Esophagus muscularis mucosa (tissue), 4 donors: ENCODE results near the gene VWA5B1. TPM values are rescaled to one million over a fixed set of nuclear protein-coding genes. Genes with fewer than 3 reads are reported as not detected.
A peak's percentile ranks its signal among the peaks of the same experiment; 100 is the strongest.

Source experiments
- DNase-seq: peaks from one replicate; pipeline ENCODE4 v3.0.0-alpha.2; 2017; ENCODE audit errors: extremely low spot score
- H3K27ac ChIP-seq, 4 donors: fragments of 200-600 bp; sonication (generic); replicated peaks in 1 of 4; 1 replicate in 3 of 4; 2 replicates in 1 of 4; pipeline ENCODE4 v1.5.1; 2016 to 2019; ENCODE audit warnings: mild to moderate bottlenecking in 1 of 4
- H3K27me3 ChIP-seq, 4 donors: fragments of 200-600 bp; sonication (generic); one replicate each; pipeline versions ENCODE4 v1.5.1 to v1.6.0; 2016 to 2019
- H3K36me3 ChIP-seq, 4 donors: fragments of 200-600 bp; sonication (generic); one replicate each; pipeline ENCODE4 v1.5.1; 2016 to 2019
- H3K4me1 ChIP-seq, 4 donors: fragments of 200-600 bp; sonication (generic); one replicate each; pipeline ENCODE4 v1.5.1; 2016 to 2019
- H3K4me3 ChIP-seq, 4 donors: fragments of 200-600 bp; sonication (generic); 1 replicate in 2 of 4; 2 replicates in 2 of 4; pipeline ENCODE4 v1.5.1; 2016 to 2019; ENCODE audit warnings: mild to moderate bottlenecking in 4 of 4, moderate library complexity in 1 of 4
- H3K9me3 ChIP-seq, 4 donors: fragments of 200-600 bp; sonication (generic); 1 replicate in 3 of 4; 2 replicates in 1 of 4; pipeline ENCODE4 v1.5.1; 2016 to 2019
- EP300 ChIP-seq: sonication (generic); formaldehyde crosslinking; IDR thresholded peaks from one replicate; pipeline ENCODE4 v1.6.1; 2017; ENCODE audit warnings: antibody characterized with exemption
- POLR2A ChIP-seq: fragments of 450-650 bp; IDR thresholded peaks from one replicate; pipeline ENCODE4 v1.6.1; 2017; ENCODE audit warnings: antibody characterized with exemption, moderate library complexity, mild to moderate bottlenecking, low read depth
- POLR2AphosphoS5 ChIP-seq, 2 donors: sonication (generic); formaldehyde crosslinking; IDR thresholded peaks; one replicate each; pipeline ENCODE4 v1.6.1; 2017; ENCODE audit warnings: antibody characterized with exemption in 2 of 2
- WGBS: methylation state at CpG from one replicate; pipeline ENCODE4 v1.1.5; 2018; 5-methylcytosine and 5-hydroxymethylcytosine counted together
- intact Hi-C: fragments of 100-400 bp; cut with DNase I; formaldehyde crosslinking; loops from one replicate; pipeline ENCODE4 v1.15.1; 2023
- total RNA-seq, 4 donors: library from RNA; depleted of rRNA; stranded (reverse); fragments of >200 nt; gene quantifications; one replicate each; pipeline versions ENCODE4 v1.1.0 to v1.2.1, GENCODE V29; 2016
- TF ChIP-seq, protein P1 (sequence below), 3 experiments: fragments of 200-600 bp in 2 of 3; fragments of 450-650 bp in 1 of 3; sonication (generic) in 2 of 3; IDR thresholded peaks; one replicate each; pipeline ENCODE4 v1.5.1; 2017 to 2019; ENCODE audit warnings: antibody characterized with exemption in 3 of 3, mild to moderate bottlenecking in 2 of 3, moderate library complexity in 1 of 3

The VWA5B1 gene
- total RNA-seq, 4 donors from 2014 or later, result under 0.01 TPM; not detected in 3

DNA sequence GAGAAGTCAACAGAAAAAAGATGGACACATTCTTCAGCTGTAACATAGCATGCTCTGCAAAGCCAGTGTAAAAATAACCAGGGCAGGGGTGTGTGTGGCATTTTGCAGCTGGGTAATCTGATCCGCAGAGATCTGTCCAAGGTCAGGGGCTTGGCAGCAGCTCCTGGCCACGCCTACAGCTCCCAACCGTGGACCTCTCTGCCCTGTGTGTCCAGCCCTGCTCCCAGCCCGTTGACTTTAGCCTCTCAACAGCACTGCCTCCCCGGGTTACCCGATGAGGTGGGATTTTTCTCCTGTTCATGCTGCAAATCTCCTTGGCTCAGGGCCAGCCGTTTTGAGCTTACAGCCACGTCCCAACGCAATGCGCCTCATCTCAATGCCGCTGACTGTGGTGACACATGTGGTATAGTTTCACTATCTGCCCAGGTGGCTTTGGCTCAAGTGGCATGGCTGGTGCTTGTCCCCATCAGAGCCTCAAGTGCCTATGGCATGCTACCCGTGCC lies 68.1 kb downstream of the VWA5B1 start:
- H3K4me3 ChIP-seq, result no peak overlapping the region
- no peak overlapping the region for H3K27ac ChIP-seq
- peaks cover 0 to 4% (median 0%) of the 10 kb centered on the region in 4 donors for H3K9me3 ChIP-seq
- no peak for DNase-seq
- peaks cover 0 to 55% (median 2%) of the 10 kb centered on the region in 4 donors for H3K27me3 ChIP-seq
- H3K4me1 ChIP-seq, result peaks cover 15 to 21% (median 18%) of the 10 kb centered on the region in 4 donors
- 20% methylated on average over 12 of the region's 12 CpGs for WGBS
- intact Hi-C loops, result no loop called here
- H3K36me3 ChIP-seq, result no peaks in the 10 kb centered on the region
- TF ChIP-seq POLR2AphosphoS5 (IDR thresholded peaks at IDR 0.05), result peak in 1 of 2 donors; percentile 21
- TF ChIP-seq POLR2A, result no peak
- no peak for TF ChIP-seq EP300
- TF ChIP-seq, protein P1, sequence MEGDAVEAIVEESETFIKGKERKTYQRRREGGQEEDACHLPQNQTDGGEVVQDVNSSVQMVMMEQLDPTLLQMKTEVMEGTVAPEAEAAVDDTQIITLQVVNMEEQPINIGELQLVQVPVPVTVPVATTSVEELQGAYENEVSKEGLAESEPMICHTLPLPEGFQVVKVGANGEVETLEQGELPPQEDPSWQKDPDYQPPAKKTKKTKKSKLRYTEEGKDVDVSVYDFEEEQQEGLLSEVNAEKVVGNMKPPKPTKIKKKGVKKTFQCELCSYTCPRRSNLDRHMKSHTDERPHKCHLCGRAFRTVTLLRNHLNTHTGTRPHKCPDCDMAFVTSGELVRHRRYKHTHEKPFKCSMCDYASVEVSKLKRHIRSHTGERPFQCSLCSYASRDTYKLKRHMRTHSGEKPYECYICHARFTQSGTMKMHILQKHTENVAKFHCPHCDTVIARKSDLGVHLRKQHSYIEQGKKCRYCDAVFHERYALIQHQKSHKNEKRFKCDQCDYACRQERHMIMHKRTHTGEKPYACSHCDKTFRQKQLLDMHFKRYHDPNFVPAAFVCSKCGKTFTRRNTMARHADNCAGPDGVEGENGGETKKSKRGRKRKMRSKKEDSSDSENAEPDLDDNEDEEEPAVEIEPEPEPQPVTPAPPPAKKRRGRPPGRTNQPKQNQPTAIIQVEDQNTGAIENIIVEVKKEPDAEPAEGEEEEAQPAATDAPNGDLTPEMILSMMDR (IDR thresholded peaks at IDR 0.05), result no peak

DNA sequence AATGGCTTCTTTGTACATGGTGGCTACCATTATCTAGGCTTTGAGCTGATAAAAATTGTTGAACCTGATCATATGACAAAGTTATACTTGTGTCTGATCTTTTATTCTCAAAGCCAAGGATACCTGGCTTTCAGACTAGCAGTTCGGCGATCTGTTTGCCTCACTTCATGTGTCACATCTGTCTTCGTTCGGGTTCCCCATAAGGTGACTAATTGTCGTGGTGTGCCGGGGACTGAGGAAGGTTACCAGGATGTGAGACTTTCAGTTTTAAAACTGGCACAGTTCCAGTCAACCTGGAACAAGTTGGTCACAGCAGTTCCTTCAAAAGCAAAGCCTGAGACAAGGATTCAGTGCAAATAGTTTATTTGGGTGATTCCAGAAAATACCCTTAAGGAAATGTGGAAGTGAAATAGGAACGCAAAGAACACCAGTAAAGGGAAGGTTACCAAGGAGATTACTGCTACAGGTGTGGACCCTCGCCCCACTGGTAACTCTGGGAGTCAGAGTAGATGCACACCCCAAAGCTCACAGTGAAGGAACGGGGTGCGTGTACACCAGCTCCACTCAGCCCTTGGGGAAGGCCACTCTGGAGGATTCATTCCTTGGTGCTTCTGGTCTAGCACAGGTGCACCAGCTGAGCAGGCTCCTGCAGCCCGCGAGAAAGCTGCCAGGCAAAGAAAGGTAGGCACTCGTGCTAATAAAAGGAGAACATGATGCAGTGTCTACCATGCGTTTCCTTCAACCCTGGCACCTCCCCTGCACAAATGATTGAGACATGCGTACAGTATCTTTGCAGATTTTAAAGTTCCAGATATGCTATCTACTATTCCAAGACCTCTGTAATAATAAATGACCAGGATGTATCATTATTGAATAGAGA lies 69.0 kb downstream of the VWA5B1 start:
- intact Hi-C loops, result loop anchor here (5.0 kb wide), 1 partner anchor 133 kb away; no protein-coding TSS in a partner anchor
- no peaks in the 10 kb centered on the region for H3K36me3 ChIP-seq
- no peak for TF ChIP-seq POLR2A
- no peak for TF ChIP-seq POLR2AphosphoS5 (IDR thresholded peaks at IDR 0.05)
- TF ChIP-seq, protein P1 (IDR thresholded peaks at IDR 0.05), result no peak
- no peak for TF ChIP-seq EP300
- H3K27ac ChIP-seq, result no peak overlapping the region
- H3K4me1 ChIP-seq, result peaks cover 15 to 21% (median 18%) of the 10 kb centered on the region in 4 donors
- H3K4me3 ChIP-seq, result no peak overlapping the region
- H3K9me3 ChIP-seq, result peaks cover 0 to 4% (median 0%) of the 10 kb centered on the region in 4 donors
- DNase-seq, result no peak
- peaks cover 0 to 57% (median 2%) of the 10 kb centered on the region in 4 donors for H3K27me3 ChIP-seq
- 83% methylated on average over 15 of the region's 15 CpGs for WGBS

DNA sequence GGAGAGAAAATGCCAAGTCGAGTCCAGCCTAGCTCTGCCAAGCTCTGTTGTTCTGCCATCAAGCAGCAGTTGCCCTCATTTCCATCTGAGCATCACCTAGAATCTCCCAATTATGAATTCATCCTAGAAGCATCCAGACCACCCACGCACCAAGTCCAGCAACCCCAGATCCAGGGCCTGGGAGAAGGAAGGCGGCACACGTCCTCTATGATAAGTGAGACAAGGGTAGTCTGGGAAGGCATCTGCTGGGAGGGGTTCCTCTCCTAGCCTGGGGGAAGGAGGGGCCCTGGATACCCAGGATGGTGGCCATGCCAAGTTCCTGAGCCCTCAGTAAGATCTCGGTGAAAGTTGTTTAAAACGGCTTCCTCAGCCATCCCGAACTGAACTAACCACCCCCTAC lies 70.7 kb downstream of the VWA5B1 start:
- TF ChIP-seq EP300 (no peak), POLR2A (no peak)
- TF ChIP-seq, protein P1 (IDR thresholded peaks at IDR 0.05), result no peak
- no peak overlapping the region for H3K4me3 ChIP-seq
- peaks cover 0 to 67% (median 10%) of the 10 kb centered on the region in 4 donors for H3K27me3 ChIP-seq
- H3K4me1 ChIP-seq, result peaks cover 22 to 29% (median 25%) of the 10 kb centered on the region in 4 donors
- intact Hi-C loops, result loop anchor here (5.0 kb wide), 1 partner anchor 131 kb away; no protein-coding TSS in a partner anchor
- 74% methylated on average over 6 of the region's 7 CpGs for WGBS
- no peak overlapping the region for H3K27ac ChIP-seq
- peaks cover 0 to 4% (median 0%) of the 10 kb centered on the region in 4 donors for H3K9me3 ChIP-seq
- DNase-seq, result no peak
- H3K36me3 ChIP-seq, result no peaks in the 10 kb centered on the region

DNA sequence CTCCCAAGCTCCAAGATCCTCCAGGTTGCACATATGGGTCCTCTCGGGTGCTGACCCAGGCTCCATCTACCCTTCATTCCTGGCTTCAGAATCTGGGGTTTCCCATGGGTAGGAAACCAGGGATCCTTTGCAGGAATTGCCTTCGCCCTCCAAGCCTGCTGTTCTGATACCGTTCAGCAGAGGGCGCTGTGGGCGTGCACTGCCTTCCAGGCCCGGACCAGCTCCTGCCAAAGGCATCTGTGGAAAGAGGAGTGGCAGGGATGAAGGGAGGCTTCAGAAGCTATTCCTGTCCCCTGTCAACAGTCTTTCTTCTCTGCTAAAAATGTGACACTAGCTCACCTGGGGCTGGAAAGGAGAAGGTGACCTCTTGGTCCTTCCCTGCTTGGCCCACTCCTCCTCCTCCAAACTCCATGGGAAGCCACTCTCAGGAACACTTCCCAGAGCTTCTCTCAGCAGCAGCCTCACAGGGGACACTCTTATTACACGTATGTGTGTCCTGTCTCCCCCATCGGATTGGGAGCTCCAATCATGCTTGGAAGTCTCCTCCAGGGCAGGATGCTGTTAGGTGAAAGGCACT lies 71.2 kb downstream of the VWA5B1 start:
- intact Hi-C loops, result loop anchor here (5.0 kb wide), 1 partner anchor 130 kb away; no protein-coding TSS in a partner anchor
- no peak for DNase-seq
- TF ChIP-seq, protein P1 (IDR thresholded peaks at IDR 0.05), result peak; percentile 40 to 60 (median 50)
- no peak for TF ChIP-seq POLR2AphosphoS5 (IDR thresholded peaks at IDR 0.05)
- H3K9me3 ChIP-seq, result peaks cover 0 to 4% (median 0%) of the 10 kb centered on the region in 4 donors
- peaks cover 27 to 34% (median 30%) of the 10 kb centered on the region in 4 donors for H3K4me1 ChIP-seq
- H3K27ac ChIP-seq, result no peak overlapping the region
- no peak overlapping the region for H3K4me3 ChIP-seq
- H3K27me3 ChIP-seq, result peaks cover 0 to 72% (median 15%) of the 10 kb centered on the region in 4 donors
- no peaks in the 10 kb centered on the region for H3K36me3 ChIP-seq
- WGBS, result 21% methylated on average over 5 of the region's 8 CpGs
